ENCODE results near the gene C12orf75.
A peak's percentile ranks its signal among the peaks of the same experiment; 100 is the strongest.
"Not testable (repeated sequence)": the region's sequence is repeated elsewhere in the genome, so short reads cannot be mapped to it uniquely, and the experiment has no call there.

Gene C12orf75

GRCh38 chr12:105294161-105294560 is 36.3 kb upstream of the C12orf75 start:
- no peak overlapping the region for H3K27ac ChIP-seq (ENCODE audit: low read depth, low read length)
- H3K9ac ChIP-seq (ENCODE audit: low read depth, low read length), result no peak overlapping the region
- no peaks in the 10 kb centered on the region for H3K27me3 ChIP-seq (ENCODE audit: control insufficient read depth, insufficient read depth, low read length)
- peaks cover 21% of the 10 kb centered on the region for H3K4me1 ChIP-seq (ENCODE audit: control insufficient read depth, insufficient read depth, low read length)
- H3K4me3 ChIP-seq (ENCODE audit: low read depth, low read length), result no peak overlapping the region
- H3K9me3 ChIP-seq (ENCODE audit: control insufficient read depth, insufficient read depth, low read length), result peaks cover 15% of the 10 kb centered on the region
- no peaks in the 10 kb centered on the region for H3K36me3 ChIP-seq (ENCODE audit: control insufficient read depth, insufficient read depth, low read length)

- peaks cover 21% of the 10 kb centered on the region for H3K4me1 ChIP-seq (ENCODE audit: control insufficient read depth, insufficient read depth, low read length)
- H3K27me3 ChIP-seq (ENCODE audit: control insufficient read depth, insufficient read depth, low read length), result no peaks in the 10 kb centered on the region
- H3K9ac ChIP-seq (ENCODE audit: low read depth, low read length), result no peak overlapping the region
- H3K4me3 ChIP-seq (ENCODE audit: low read depth, low read length), result no peak overlapping the region
- no peak overlapping the region for H3K27ac ChIP-seq (ENCODE audit: low read depth, low read length)
- no peaks in the 10 kb centered on the region for H3K36me3 ChIP-seq (ENCODE audit: control insufficient read depth, insufficient read depth, low read length)
- peaks cover 18% of the 10 kb centered on the region for H3K9me3 ChIP-seq (ENCODE audit: control insufficient read depth, insufficient read depth, low read length)
These were observed 35.5 kb upstream of the C12orf75 start for GRCh38 chr12:105294886-105295479.

- no peaks in the 10 kb centered on the region for H3K27me3 ChIP-seq (ENCODE audit: control insufficient read depth, insufficient read depth, low read length)
- no peak overlapping the region for H3K9ac ChIP-seq (ENCODE audit: low read depth, low read length)
- peak overlapping the region; percentile 6; the same call in 1 of the 2 replicates for H3K4me3 ChIP-seq (ENCODE audit: low read depth, low read length)
- no peak overlapping the region for H3K27ac ChIP-seq (ENCODE audit: low read depth, low read length)
- H3K4me1 ChIP-seq (ENCODE audit: control insufficient read depth, insufficient read depth, low read length), result peaks cover 21% of the 10 kb centered on the region
- no peaks in the 10 kb centered on the region for H3K36me3 ChIP-seq (ENCODE audit: control insufficient read depth, insufficient read depth, low read length)
- peaks cover 22% of the 10 kb centered on the region for H3K9me3 ChIP-seq (ENCODE audit: control insufficient read depth, insufficient read depth, low read length)
These were observed 34.1 kb upstream of the C12orf75 start for GRCh38 chr12:105296116-105297089.

GRCh38 chr12:105300883-105301282 is 29.6 kb upstream of the C12orf75 start:
- Histone ChIP-seq H3K9me3 (ENCODE audit: control insufficient read depth, insufficient read depth, low read length) (peaks cover 22% of the 10 kb centered on the region), H3K4me1 (ENCODE audit: control insufficient read depth, insufficient read depth, low read length) (peaks cover 11% of the 10 kb centered on the region), H3K9ac (ENCODE audit: low read depth, low read length) (no peak overlapping the region), H3K27me3 (ENCODE audit: control insufficient read depth, insufficient read depth, low read length) (no peaks in the 10 kb centered on the region), H3K4me3 (ENCODE audit: low read depth, low read length) (no peak overlapping the region), H3K27ac (ENCODE audit: low read depth, low read length) (no peak overlapping the region), H3K36me3 (ENCODE audit: control insufficient read depth, insufficient read depth, low read length) (no peaks in the 10 kb centered on the region)

- Histone ChIP-seq H3K27me3 (ENCODE audit: control insufficient read depth, insufficient read depth, low read length) (no peaks in the 10 kb centered on the region), H3K4me3 (ENCODE audit: low read depth, low read length) (no peak overlapping the region), H3K27ac (ENCODE audit: low read depth, low read length) (no peak overlapping the region), H3K4me1 (ENCODE audit: control insufficient read depth, insufficient read depth, low read length) (peaks cover 3% of the 10 kb centered on the region), H3K9ac (ENCODE audit: low read depth, low read length) (no peak overlapping the region), H3K9me3 (ENCODE audit: control insufficient read depth, insufficient read depth, low read length) (peaks cover 22% of the 10 kb centered on the region), H3K36me3 (ENCODE audit: control insufficient read depth, insufficient read depth, low read length) (no peaks in the 10 kb centered on the region)
These were observed 28.8 kb upstream of the C12orf75 start for GRCh38 chr12:105301696-105302095.

GRCh38 chr12:105302986-105303385 is 27.5 kb upstream of the C12orf75 start:
- peaks cover 17% of the 10 kb centered on the region for H3K9me3 ChIP-seq (ENCODE audit: control insufficient read depth, insufficient read depth, low read length)
- H3K4me3 ChIP-seq (ENCODE audit: low read depth, low read length); H3K9ac ChIP-seq (ENCODE audit: low read depth, low read length); H3K27ac ChIP-seq (ENCODE audit: low read depth, low read length); H3K27me3 ChIP-seq (ENCODE audit: control insufficient read depth, insufficient read depth, low read length); H3K4me1 ChIP-seq (ENCODE audit: control insufficient read depth, insufficient read depth, low read length); H3K36me3 ChIP-seq (ENCODE audit: control insufficient read depth, insufficient read depth, low read length): not testable (repeated sequence)

- peaks cover 11% of the 10 kb centered on the region; the same call in 1 of the 2 replicates for H3K9me3 ChIP-seq (ENCODE audit: control insufficient read depth, insufficient read depth, low read length)
- H3K9ac ChIP-seq (ENCODE audit: low read depth, low read length); H3K36me3 ChIP-seq (ENCODE audit: control insufficient read depth, insufficient read depth, low read length); H3K4me3 ChIP-seq (ENCODE audit: low read depth, low read length); H3K27me3 ChIP-seq (ENCODE audit: control insufficient read depth, insufficient read depth, low read length); H3K4me1 ChIP-seq (ENCODE audit: control insufficient read depth, insufficient read depth, low read length); H3K27ac ChIP-seq (ENCODE audit: low read depth, low read length): not testable (repeated sequence)
These were observed 25.9 kb upstream of the C12orf75 start for GRCh38 chr12:105304626-105305025.

GRCh38 chr12:105307601-105308314 is 22.7 kb upstream of the C12orf75 start:
- H3K36me3 ChIP-seq (ENCODE audit: control insufficient read depth, insufficient read depth, low read length); H3K27me3 ChIP-seq (ENCODE audit: control insufficient read depth, insufficient read depth, low read length); H3K4me1 ChIP-seq (ENCODE audit: control insufficient read depth, insufficient read depth, low read length); H3K9ac ChIP-seq (ENCODE audit: low read depth, low read length); H3K27ac ChIP-seq (ENCODE audit: low read depth, low read length); H3K9me3 ChIP-seq (ENCODE audit: control insufficient read depth, insufficient read depth, low read length); H3K4me3 ChIP-seq (ENCODE audit: low read depth, low read length): not testable (repeated sequence)

GRCh38 chr12:105308839-105309238 is 21.7 kb upstream of the C12orf75 start:
- H3K36me3 ChIP-seq (ENCODE audit: control insufficient read depth, insufficient read depth, low read length); H3K27me3 ChIP-seq (ENCODE audit: control insufficient read depth, insufficient read depth, low read length); H3K9ac ChIP-seq (ENCODE audit: low read depth, low read length); H3K4me1 ChIP-seq (ENCODE audit: control insufficient read depth, insufficient read depth, low read length); H3K27ac ChIP-seq (ENCODE audit: low read depth, low read length); H3K4me3 ChIP-seq (ENCODE audit: low read depth, low read length): not testable (repeated sequence)
- H3K9me3 ChIP-seq (ENCODE audit: control insufficient read depth, insufficient read depth, low read length), result peaks cover 10% of the 10 kb centered on the region

GRCh38 chr12:105309384-105309783 is 21.1 kb upstream of the C12orf75 start:
- not testable (repeated sequence) for H3K4me1 ChIP-seq (ENCODE audit: control insufficient read depth, insufficient read depth, low read length); H3K9ac ChIP-seq (ENCODE audit: low read depth, low read length); H3K4me3 ChIP-seq (ENCODE audit: low read depth, low read length); H3K27me3 ChIP-seq (ENCODE audit: control insufficient read depth, insufficient read depth, low read length); H3K36me3 ChIP-seq (ENCODE audit: control insufficient read depth, insufficient read depth, low read length); H3K27ac ChIP-seq (ENCODE audit: low read depth, low read length)
- peaks cover 14% of the 10 kb centered on the region for H3K9me3 ChIP-seq (ENCODE audit: control insufficient read depth, insufficient read depth, low read length)
